Trophoblast cell (in vitro differentiated cells and primary cell): ENCODE measurements around the gene IL36B.

Experiments
- DNase-seq, 2 donors: peaks; one replicate each; pipeline ENCODE4 v3.0.0-alpha.2; 2016
- H2AFZ ChIP-seq: 2 replicates; pipeline ENCODE4 v1.6.1; 2013; ENCODE audit warnings: low read length, moderate library complexity, mild to moderate bottlenecking; ENCODE audit not compliant: insufficient read depth, poor library complexity
- H2AK5ac ChIP-seq: 2 replicates; pipeline ENCODE4 v1.6.1; 2013; ENCODE audit warnings: mild to moderate bottlenecking, low read length
- H2BK120ac ChIP-seq: 2 replicates; pipeline ENCODE4 v1.6.1; 2013; ENCODE audit warnings: low read length, mild to moderate bottlenecking, moderate library complexity; ENCODE audit not compliant: insufficient read depth, poor library complexity
- H2BK12ac ChIP-seq: 2 replicates; pipeline ENCODE4 v1.6.1; 2013; ENCODE audit warnings: mild to moderate bottlenecking, low read length, moderate library complexity
- H2BK5ac ChIP-seq: 2 replicates; pipeline ENCODE4 v1.6.1; 2013; ENCODE audit warnings: low read length, low read depth, moderate library complexity, mild to moderate bottlenecking; ENCODE audit not compliant: poor library complexity
- H3K14ac ChIP-seq: 2 replicates; pipeline ENCODE4 v1.6.1; 2013; ENCODE audit warnings: mild to moderate bottlenecking, low read length
- H3K18ac ChIP-seq: 2 replicates; pipeline ENCODE4 v1.6.1; 2013; ENCODE audit warnings: mild to moderate bottlenecking, low read length
- H3K23ac ChIP-seq: 2 replicates; pipeline ENCODE4 v1.6.1; 2013; ENCODE audit warnings: low read length
- H3K27ac ChIP-seq: 2 replicates; pipeline ENCODE4 v1.5.1; 2013; ENCODE audit warnings: low read depth, mild to moderate bottlenecking, inconsistent platforms, low read length, moderate library complexity
- H3K27me3 ChIP-seq: 2 replicates; pipeline ENCODE4 v1.6.1; 2013; ENCODE audit warnings: inconsistent platforms, mild to moderate bottlenecking, low read length, moderate library complexity; ENCODE audit not compliant: insufficient read depth
- H3K36me3 ChIP-seq, 2 experiments: 1 replicate in 1 of 2; 2 replicates in 1 of 2; pipeline ENCODE4 v1.6.1; 2013; ENCODE audit warnings: low read length in 2 of 2, mild to moderate bottlenecking in 2 of 2, moderate library complexity in 1 of 2; ENCODE audit not compliant: insufficient read depth in 2 of 2, control insufficient read depth in 1 of 2
- H3K4ac ChIP-seq: 2 replicates; pipeline ENCODE4 v1.6.1; 2013; ENCODE audit warnings: low read depth, mild to moderate bottlenecking, low read length, moderate library complexity
- H3K4me1 ChIP-seq, 2 experiments: 1 replicate in 1 of 2; 2 replicates in 1 of 2; pipeline ENCODE4 v1.6.1; 2013; ENCODE audit warnings: low read length in 2 of 2, mild to moderate bottlenecking in 2 of 2, moderate library complexity in 1 of 2; ENCODE audit not compliant: insufficient read depth in 2 of 2, control insufficient read depth in 1 of 2
- H3K4me2 ChIP-seq: 2 replicates; pipeline ENCODE4 v1.6.1; 2013; ENCODE audit warnings: inconsistent platforms, mild to moderate bottlenecking, low read length, moderate library complexity
- H3K4me3 ChIP-seq: 2 replicates; pipeline ENCODE4 v1.5.1; 2013; ENCODE audit warnings: mild to moderate bottlenecking, low read depth, low read length, inconsistent platforms
- H3K79me1 ChIP-seq: one replicate; pipeline ENCODE4 v1.6.1; 2013; ENCODE audit warnings: low read length
- H3K79me2 ChIP-seq: 2 replicates; pipeline ENCODE4 v1.6.1; 2013; ENCODE audit warnings: low read length, mild to moderate bottlenecking; ENCODE audit not compliant: control insufficient read depth, insufficient read depth, poor library complexity
- H3K9ac ChIP-seq: 2 replicates; pipeline ENCODE4 v1.6.1; 2013; ENCODE audit warnings: mild to moderate bottlenecking, low read length
- H3K9me3 ChIP-seq: 2 replicates; pipeline ENCODE4 v1.6.1; 2013; ENCODE audit warnings: low read depth, mild to moderate bottlenecking, control low read depth, inconsistent platforms, low read length; ENCODE audit not compliant: insufficient read depth
- H4K12ac ChIP-seq: 2 replicates; pipeline ENCODE4 v1.6.1; 2013; ENCODE audit warnings: low read depth, mild to moderate bottlenecking, low read length, moderate library complexity
- H4K8ac ChIP-seq: 2 replicates; pipeline ENCODE4 v1.6.1; 2013; ENCODE audit warnings: low read depth, mild to moderate bottlenecking, low read length, moderate library complexity
- H4K91ac ChIP-seq: one replicate; pipeline ENCODE4 v1.6.1; 2013; ENCODE audit warnings: low read depth, mild to moderate bottlenecking, low read length, moderate library complexity
- WGBS: extraction: QIAGEN DNeasy Blood & Tissue Kit; methylation state at CpG from one replicate; pipeline ENCODE4 v1.1.7; 2013; ENCODE audit warnings: missing lambda C conversion rate; ENCODE audit not compliant: insufficient read length, insufficient coverage; ENCODE audit errors: extremely low coverage; 5-methylcytosine and 5-hydroxymethylcytosine counted together

IL36B gene

DNA sequence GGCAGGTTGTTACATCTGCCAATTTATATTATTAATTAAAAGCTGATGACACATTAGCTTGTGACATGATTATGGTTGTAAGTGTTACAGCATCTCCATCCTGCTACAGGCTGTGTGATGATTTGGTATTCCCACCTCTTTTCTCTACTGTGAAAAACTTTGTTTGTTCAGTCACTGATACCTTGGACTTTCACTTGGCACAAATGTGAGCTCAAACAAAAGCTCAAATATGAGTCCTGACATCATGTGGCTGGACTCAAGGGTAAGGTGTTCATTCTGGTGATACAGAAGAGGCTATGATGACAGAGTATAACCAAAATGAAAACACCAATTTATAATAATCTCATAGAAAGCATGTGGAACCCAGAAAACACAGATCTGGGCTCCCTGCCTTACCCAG lies 58.8 kb downstream of the IL36B start:
- H3K36me3 ChIP-seq = no peaks in the 10 kb centered on the region
- H3K27ac ChIP-seq = no peak overlapping the region
- no peak overlapping the region for H4K91ac ChIP-seq
- H3K4me2 ChIP-seq = no peak overlapping the region
- H3K9ac ChIP-seq = no peak overlapping the region
- no peak overlapping the region for H4K8ac ChIP-seq
- H3K4me3 ChIP-seq = no peak overlapping the region
- H3K23ac ChIP-seq = no peak overlapping the region
- no peaks in the 10 kb centered on the region for H3K27me3 ChIP-seq
- H2BK5ac ChIP-seq = no peak overlapping the region
- H3K9me3 ChIP-seq = peaks cover 6% of the 10 kb centered on the region
- H3K79me1 ChIP-seq = no peaks in the 10 kb centered on the region
- H3K18ac ChIP-seq = no peak overlapping the region
- no peaks in the 10 kb centered on the region for H3K79me2 ChIP-seq
- no peak overlapping the region for H3K14ac ChIP-seq
- DNase-seq = no peak
- no peak overlapping the region for H4K12ac ChIP-seq
- H2BK12ac ChIP-seq = no peak overlapping the region
- H2BK120ac ChIP-seq = no peak overlapping the region
- no peaks in the 10 kb centered on the region for H3K4me1 ChIP-seq
- H3K4ac ChIP-seq = no peak overlapping the region
- no peak overlapping the region for H2AFZ ChIP-seq
- H2AK5ac ChIP-seq = no peak overlapping the region

DNA sequence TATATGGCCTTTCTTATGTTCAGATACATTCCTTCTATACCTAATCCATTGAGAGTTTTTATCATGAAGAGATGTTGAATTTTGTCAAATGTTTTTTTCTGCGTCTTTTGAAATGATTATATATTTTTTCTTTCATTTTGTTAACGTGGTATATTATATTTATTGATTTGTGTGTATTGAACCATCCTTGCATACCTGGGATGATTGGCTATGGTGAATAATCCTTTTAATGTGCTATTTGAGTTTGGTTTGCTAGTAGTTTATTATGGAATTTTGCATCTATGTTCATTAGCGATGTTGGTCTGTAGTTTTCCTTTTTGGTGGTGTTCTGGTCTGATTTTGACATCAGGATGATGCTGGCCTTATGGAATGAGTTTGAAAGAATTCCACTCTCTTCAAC lies 63.1 kb downstream of the IL36B start:
- Histone ChIP-seq H4K12ac (no peak overlapping the region), H3K4me1 (no peaks in the 10 kb centered on the region), H3K79me2 (no peaks in the 10 kb centered on the region), H2BK12ac (no peak overlapping the region), H3K9me3 (peaks cover 4% of the 10 kb centered on the region), H3K79me1 (no peaks in the 10 kb centered on the region), H3K18ac (no peak overlapping the region), H2BK120ac (no peak overlapping the region), H3K4me2 (no peak overlapping the region), H2BK5ac (no peak overlapping the region), H3K4ac (no peak overlapping the region), H3K9ac (no peak overlapping the region), H3K36me3 (no peaks in the 10 kb centered on the region), H4K91ac (no peak overlapping the region), H2AFZ (no peak overlapping the region), H3K27me3 (no peaks in the 10 kb centered on the region), H3K23ac (no peak overlapping the region), H4K8ac (no peak overlapping the region), H2AK5ac (no peak overlapping the region), H3K4me3 (no peak overlapping the region), H3K27ac (no peak overlapping the region), H3K14ac (no peak overlapping the region)
- WGBS = 100% methylated on average over 1 of the region's 3 CpGs
- DNase-seq = no peak

DNA sequence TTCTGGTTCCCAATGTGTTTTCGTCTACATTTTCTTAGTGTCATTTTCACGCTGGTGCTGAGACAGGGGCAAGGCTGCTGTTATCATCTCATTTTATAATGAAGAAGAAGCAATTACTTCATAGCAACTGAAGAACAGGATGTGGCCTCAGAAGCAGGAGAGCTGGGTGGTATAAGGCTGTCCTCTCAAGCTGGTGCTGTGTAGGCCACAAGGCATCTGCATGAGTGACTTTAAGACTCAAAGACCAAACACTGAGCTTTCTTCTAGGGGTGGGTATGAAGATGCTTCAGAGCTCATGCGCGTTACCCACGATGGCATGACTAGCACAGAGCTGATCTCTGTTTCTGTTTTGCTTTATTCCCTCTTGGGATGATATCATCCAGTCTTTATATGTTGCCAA lies 67.6 kb downstream of the IL36B start:
- Histone ChIP-seq H2AK5ac (no peak overlapping the region), H3K9me3 (peaks cover 4% of the 10 kb centered on the region), H3K79me1 (no peaks in the 10 kb centered on the region), H3K18ac (no peak overlapping the region), H2BK12ac (no peak overlapping the region), H3K4me2 (no peak overlapping the region), H3K79me2 (no peaks in the 10 kb centered on the region), H3K36me3 (no peaks in the 10 kb centered on the region), H3K23ac (no peak overlapping the region), H3K4me1 (no peaks in the 10 kb centered on the region), H4K91ac (no peak overlapping the region), H2BK5ac (no peak overlapping the region), H3K9ac (no peak overlapping the region), H4K8ac (no peak overlapping the region), H3K14ac (no peak overlapping the region), H3K4ac (no peak overlapping the region), H4K12ac (no peak overlapping the region), H3K4me3 (no peak overlapping the region), H2AFZ (no peak overlapping the region), H2BK120ac (no peak overlapping the region), H3K27me3 (no peaks in the 10 kb centered on the region), H3K27ac (no peak overlapping the region)
- no peak for DNase-seq
- no CpG with 5 or more reads among the region's 5 CpGs for WGBS

DNA sequence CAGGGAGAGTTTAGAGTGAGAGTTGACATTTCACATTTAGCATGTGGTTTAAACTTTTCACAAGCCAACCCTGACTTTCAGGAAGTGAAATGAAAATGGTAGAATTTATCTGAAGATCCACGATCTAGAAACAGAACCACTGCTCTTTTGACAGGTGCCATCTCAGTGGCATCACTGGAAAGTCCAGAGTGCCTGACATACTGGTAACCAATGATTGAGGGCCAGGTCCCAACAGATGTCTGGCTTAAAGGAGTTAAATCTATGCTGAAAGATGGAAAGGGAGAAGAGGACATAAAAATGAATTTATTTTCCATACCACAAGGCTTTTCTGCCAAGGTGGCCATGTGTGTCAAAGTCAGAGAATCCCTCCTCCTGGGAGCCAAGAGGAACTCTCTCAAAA lies 72.1 kb downstream of the IL36B start:
- no peaks in the 10 kb centered on the region for H3K4me1 ChIP-seq
- H4K8ac ChIP-seq = no peak overlapping the region
- no peak overlapping the region for H3K18ac ChIP-seq
- H2AK5ac ChIP-seq = no peak overlapping the region
- no peak overlapping the region for H3K14ac ChIP-seq
- H2BK120ac ChIP-seq = no peak overlapping the region
- H3K79me1 ChIP-seq = no peaks in the 10 kb centered on the region
- no peak overlapping the region for H4K12ac ChIP-seq
- no peaks in the 10 kb centered on the region for H3K36me3 ChIP-seq
- H2BK5ac ChIP-seq = no peak overlapping the region
- WGBS = no CpG with 5 or more reads among the region's 1 CpG
- H2BK12ac ChIP-seq = no peak overlapping the region
- no peaks in the 10 kb centered on the region for H3K27me3 ChIP-seq
- DNase-seq = no peak
- H3K4ac ChIP-seq = no peak overlapping the region
- H3K4me2 ChIP-seq = no peak overlapping the region
- no peak overlapping the region for H3K9ac ChIP-seq
- no peaks in the 10 kb centered on the region for H3K79me2 ChIP-seq
- H2AFZ ChIP-seq = no peak overlapping the region
- no peak overlapping the region for H3K27ac ChIP-seq
- no peak overlapping the region for H3K23ac ChIP-seq
- H3K4me3 ChIP-seq = no peak overlapping the region
- H4K91ac ChIP-seq = no peak overlapping the region
- H3K9me3 ChIP-seq = peaks cover 7% of the 10 kb centered on the region

DNA sequence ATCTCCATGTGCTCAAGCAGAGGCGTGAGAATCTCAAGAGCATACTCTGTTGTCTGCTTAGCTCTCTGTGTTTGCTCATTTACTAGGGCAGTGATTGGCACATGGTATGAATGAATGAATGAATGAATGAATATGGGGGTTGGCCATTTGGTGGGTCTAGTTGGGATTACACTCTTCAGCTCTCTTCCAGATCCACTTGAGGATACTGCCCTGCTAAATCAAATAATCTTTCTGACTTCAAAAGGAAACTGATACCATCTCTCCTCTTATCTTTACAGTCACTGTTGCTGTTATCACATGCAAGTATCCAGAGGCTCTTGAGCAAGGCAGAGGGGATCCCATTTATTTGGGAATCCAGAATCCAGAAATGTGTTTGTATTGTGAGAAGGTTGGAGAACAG lies 72.9 kb downstream of the IL36B start:
- H3K27ac ChIP-seq = no peak overlapping the region
- H3K4me2 ChIP-seq = no peak overlapping the region
- no peak overlapping the region for H3K4me3 ChIP-seq
- H3K14ac ChIP-seq = no peak overlapping the region
- H3K79me1 ChIP-seq = no peaks in the 10 kb centered on the region
- H3K79me2 ChIP-seq = no peaks in the 10 kb centered on the region
- H2BK5ac ChIP-seq = no peak overlapping the region
- no peak overlapping the region for H2BK12ac ChIP-seq
- H3K27me3 ChIP-seq = no peaks in the 10 kb centered on the region
- no peak overlapping the region for H3K9ac ChIP-seq
- no peak overlapping the region for H4K12ac ChIP-seq
- H3K18ac ChIP-seq = no peak overlapping the region
- no peak overlapping the region for H2BK120ac ChIP-seq
- H3K36me3 ChIP-seq = no peaks in the 10 kb centered on the region
- H3K9me3 ChIP-seq = peaks cover 7% of the 10 kb centered on the region
- no peaks in the 10 kb centered on the region for H3K4me1 ChIP-seq
- H4K91ac ChIP-seq = no peak overlapping the region
- H3K23ac ChIP-seq = no peak overlapping the region
- WGBS = no CpG with 5 or more reads among the region's 1 CpG
- H2AFZ ChIP-seq = no peak overlapping the region
- H3K4ac ChIP-seq = no peak overlapping the region
- peak in 1 of 2 donors; percentile 31 for DNase-seq
- H4K8ac ChIP-seq = no peak overlapping the region
- no peak overlapping the region for H2AK5ac ChIP-seq
